ENCODE results near the gene POU6F2.

The POU6F2 gene

DNA sequence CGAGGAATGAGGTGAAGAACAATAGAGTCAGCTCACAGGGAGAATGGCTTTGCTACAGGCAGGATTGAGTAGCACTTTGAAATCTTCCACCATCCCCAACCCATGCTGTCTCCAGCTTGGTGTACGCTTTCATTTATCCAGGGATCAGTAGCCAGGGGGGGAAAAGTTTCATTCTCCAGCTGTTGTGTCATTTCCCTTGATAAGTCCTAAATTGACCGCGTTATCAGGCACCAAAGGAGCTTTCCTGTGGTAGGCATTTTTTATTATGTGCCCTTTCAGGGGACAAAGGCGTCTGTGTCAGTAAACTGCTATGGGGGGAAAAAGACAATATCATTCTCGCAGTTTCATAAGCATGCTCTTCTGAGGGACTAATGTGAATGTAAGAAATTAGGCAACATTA lies 481.9 kb downstream of the POU6F2 start:
- Histone ChIP-seq H3K27ac (ENCODE audit: insufficient read depth, low read depth, low read length, poor library complexity, severe bottlenecking) (no peak overlapping the region), H3K27me3 (ENCODE audit: control insufficient read depth, insufficient read depth, low read length, poor library complexity, severe bottlenecking) (no peaks in the 10 kb centered on the region), H3K4me3 (ENCODE audit: insufficient read depth, low read depth, low read length) (no peak overlapping the region), H3K9me3 (ENCODE audit: control insufficient read depth, low read length) (no peaks in the 10 kb centered on the region), H3K36me3 (ENCODE audit: control insufficient read depth, insufficient read depth, low read length) (no peaks in the 10 kb centered on the region), H3K4me1 (ENCODE audit: control insufficient read depth, insufficient read depth, low read length) (peaks cover 29% of the 10 kb centered on the region)
- WGBS, 2 experiments, result 80 to 82% methylated on average over 6 of the region's 6 CpGs

GRCh38 chr7:39460486-39460885 lies 482.8 kb downstream of the POU6F2 start:
- H3K27me3 ChIP-seq (ENCODE audit: control insufficient read depth, insufficient read depth, low read length, poor library complexity, severe bottlenecking), result no peaks in the 10 kb centered on the region
- peaks cover 29% of the 10 kb centered on the region for H3K4me1 ChIP-seq (ENCODE audit: control insufficient read depth, insufficient read depth, low read length)
- H3K4me3 ChIP-seq (ENCODE audit: insufficient read depth, low read depth, low read length), result no peak overlapping the region
- H3K36me3 ChIP-seq (ENCODE audit: control insufficient read depth, insufficient read depth, low read length), result no peaks in the 10 kb centered on the region
- no peaks in the 10 kb centered on the region for H3K9me3 ChIP-seq (ENCODE audit: control insufficient read depth, low read length)
- no peak overlapping the region for H3K27ac ChIP-seq (ENCODE audit: insufficient read depth, low read depth, low read length, poor library complexity, severe bottlenecking)
- 95% methylated on average over 20 of the region's 20 CpGs for WGBS, 2 experiments

DNA sequence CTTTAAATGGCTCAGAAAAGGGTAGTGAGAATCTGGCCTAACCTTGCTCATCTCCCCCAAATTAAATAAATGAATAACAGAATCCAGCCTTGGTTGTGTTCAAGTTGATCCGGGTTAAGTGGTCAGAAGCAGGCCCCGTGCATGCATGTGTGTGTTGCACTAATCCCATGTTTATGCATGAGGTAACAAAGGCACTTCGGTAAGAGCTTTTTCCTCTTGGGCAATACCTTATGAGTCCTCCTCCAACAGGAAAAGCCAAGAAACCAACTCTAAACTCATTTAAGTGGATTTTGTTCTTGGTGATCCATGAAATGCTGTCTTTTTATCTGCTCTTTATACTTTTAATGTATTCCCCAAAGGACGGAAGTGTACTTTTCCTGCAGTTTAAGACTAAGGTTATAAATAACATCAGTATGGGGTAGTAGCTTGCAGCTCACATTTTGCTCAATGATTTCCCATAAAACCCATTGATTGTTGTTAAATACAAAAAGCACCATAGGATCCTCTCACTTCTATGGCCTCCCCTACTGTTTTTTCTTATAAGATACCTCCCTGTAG lies 483.6 kb downstream of the POU6F2 start:
- Histone ChIP-seq H3K9me3 (ENCODE audit: control insufficient read depth, low read length) (no peaks in the 10 kb centered on the region), H3K4me1 (ENCODE audit: control insufficient read depth, insufficient read depth, low read length) (peaks cover 29% of the 10 kb centered on the region), H3K4me3 (ENCODE audit: insufficient read depth, low read depth, low read length) (no peak overlapping the region), H3K36me3 (ENCODE audit: control insufficient read depth, insufficient read depth, low read length) (no peaks in the 10 kb centered on the region), H3K27ac (ENCODE audit: insufficient read depth, low read depth, low read length, poor library complexity, severe bottlenecking) (no peak overlapping the region), H3K27me3 (ENCODE audit: control insufficient read depth, insufficient read depth, low read length, poor library complexity, severe bottlenecking) (no peaks in the 10 kb centered on the region)
- 78 to 89% methylated on average over 2 to 4 of the region's 4 CpGs for WGBS, 2 experiments

DNA sequence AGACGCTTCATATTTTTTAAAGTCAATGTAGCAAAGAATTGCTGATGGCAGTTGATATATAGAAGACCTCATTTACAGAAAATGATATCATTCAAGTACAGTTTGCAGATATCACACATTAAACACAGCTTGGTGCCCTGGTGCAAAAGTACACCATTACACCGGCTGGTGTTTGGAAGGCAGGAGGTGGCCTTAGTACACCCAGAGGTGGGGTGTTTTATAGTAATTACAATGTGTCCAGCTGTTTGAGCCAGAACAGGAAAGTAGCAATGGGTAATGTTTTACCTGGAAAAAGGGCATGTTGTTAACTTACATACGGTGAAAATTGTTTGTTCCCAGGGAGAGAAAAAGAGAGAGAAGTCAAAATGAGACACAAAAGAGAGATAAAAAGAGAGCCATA lies 485.5 kb downstream of the POU6F2 start:
- 95% methylated on average over 2 of the region's 3 CpGs for WGBS, 2 experiments
- no peaks in the 10 kb centered on the region for H3K36me3 ChIP-seq (ENCODE audit: control insufficient read depth, insufficient read depth, low read length)
- no peaks in the 10 kb centered on the region for H3K9me3 ChIP-seq (ENCODE audit: control insufficient read depth, low read length)
- H3K27ac ChIP-seq (ENCODE audit: insufficient read depth, low read depth, low read length, poor library complexity, severe bottlenecking), result no peak overlapping the region
- no peaks in the 10 kb centered on the region for H3K27me3 ChIP-seq (ENCODE audit: control insufficient read depth, insufficient read depth, low read length, poor library complexity, severe bottlenecking)
- no peak overlapping the region for H3K4me3 ChIP-seq (ENCODE audit: insufficient read depth, low read depth, low read length)
- peaks cover 29% of the 10 kb centered on the region for H3K4me1 ChIP-seq (ENCODE audit: control insufficient read depth, insufficient read depth, low read length)

DNA sequence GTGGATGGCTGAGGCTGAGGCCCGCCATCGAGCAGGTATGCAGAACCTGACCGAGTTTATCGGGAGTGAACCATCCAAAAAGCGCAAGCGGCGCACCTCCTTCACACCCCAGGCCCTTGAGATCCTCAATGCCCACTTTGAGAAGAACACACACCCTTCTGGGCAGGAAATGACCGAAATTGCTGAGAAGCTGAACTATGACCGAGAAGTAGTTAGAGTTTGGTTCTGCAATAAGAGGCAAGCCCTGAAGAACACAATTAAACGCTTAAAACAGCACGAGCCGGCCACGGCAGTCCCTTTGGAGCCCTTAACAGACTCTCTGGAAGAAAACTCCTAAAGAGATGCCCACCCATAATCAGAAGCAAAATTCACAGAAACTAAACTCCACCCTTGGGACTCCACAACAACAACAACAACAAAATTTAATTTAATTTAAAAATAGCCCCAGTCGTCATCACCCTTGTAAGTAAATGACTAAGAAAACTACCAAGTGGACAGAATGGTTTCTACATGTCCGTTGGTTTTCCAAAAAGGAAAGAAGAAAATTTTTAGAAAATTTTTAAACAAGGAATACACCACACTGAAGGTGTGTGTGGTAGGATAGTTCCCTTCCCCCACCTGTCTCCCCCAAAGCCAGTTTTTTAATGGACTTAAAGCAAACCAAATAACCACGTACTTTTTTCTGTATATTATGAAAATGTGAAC lies 486.8 kb downstream of the POU6F2 start:
- Histone ChIP-seq H3K27ac (ENCODE audit: insufficient read depth, low read depth, low read length, poor library complexity, severe bottlenecking) (no peak overlapping the region), H3K4me1 (ENCODE audit: control insufficient read depth, insufficient read depth, low read length) (peaks cover 26% of the 10 kb centered on the region), H3K36me3 (ENCODE audit: control insufficient read depth, insufficient read depth, low read length) (no peaks in the 10 kb centered on the region), H3K4me3 (ENCODE audit: insufficient read depth, low read depth, low read length) (no peak overlapping the region), H3K27me3 (ENCODE audit: control insufficient read depth, insufficient read depth, low read length, poor library complexity, severe bottlenecking) (no peaks in the 10 kb centered on the region), H3K9me3 (ENCODE audit: control insufficient read depth, low read length) (no peaks in the 10 kb centered on the region)
- WGBS, 2 experiments, result 91% methylated on average over 15 of the region's 16 CpGs

DNA sequence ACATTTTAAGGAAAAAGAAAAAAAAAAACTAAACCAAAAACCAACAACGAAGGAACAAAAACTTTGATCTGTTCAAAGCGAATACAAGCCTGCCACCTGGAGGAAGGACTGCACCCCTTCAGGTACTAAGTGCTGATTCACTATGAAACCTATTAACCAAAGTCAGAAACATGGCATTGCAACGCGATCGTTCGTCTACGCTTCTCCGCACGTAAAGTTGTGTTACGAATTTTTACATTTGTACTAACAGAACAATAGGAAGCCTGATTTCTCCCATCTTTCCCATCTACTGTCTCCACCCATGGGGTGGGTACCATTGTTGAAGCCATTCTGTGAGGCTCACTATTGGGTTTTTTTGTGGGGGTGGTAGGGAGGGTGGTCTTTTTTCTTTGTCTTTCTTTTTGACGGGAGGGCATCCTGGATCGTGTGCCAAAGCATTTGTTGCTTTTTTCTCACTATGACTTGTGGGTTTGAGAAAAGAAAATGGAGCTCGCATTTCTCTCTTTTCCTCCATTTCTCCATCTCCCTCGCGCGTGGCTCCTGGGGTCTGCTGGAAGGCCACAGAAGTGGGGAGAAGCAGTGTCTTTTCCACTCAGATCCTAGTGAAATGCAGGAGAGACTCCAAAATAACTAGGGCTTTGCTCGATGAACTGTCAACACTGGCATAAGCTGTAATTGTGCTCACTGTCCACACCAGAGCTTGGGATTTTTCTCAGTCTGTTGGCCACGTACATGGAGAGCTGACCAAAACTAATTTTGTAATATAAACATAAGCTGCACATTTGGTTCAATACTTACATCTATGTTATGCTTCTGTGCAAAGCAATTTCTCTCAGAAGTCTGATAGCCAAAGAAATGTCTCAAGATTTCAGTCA lies 487.6 kb downstream of the POU6F2 start:
- H3K36me3 ChIP-seq (ENCODE audit: control insufficient read depth, insufficient read depth, low read length), result no peaks in the 10 kb centered on the region
- H3K4me1 ChIP-seq (ENCODE audit: control insufficient read depth, insufficient read depth, low read length), result peaks cover 19% of the 10 kb centered on the region
- H3K9me3 ChIP-seq (ENCODE audit: control insufficient read depth, low read length), result no peaks in the 10 kb centered on the region
- WGBS, 2 experiments, result 53% methylated on average over 16 to 18 of the region's 18 CpGs
- H3K27me3 ChIP-seq (ENCODE audit: control insufficient read depth, insufficient read depth, low read length, poor library complexity, severe bottlenecking), result no peaks in the 10 kb centered on the region
- H3K27ac ChIP-seq (ENCODE audit: insufficient read depth, low read depth, low read length, poor library complexity, severe bottlenecking), result no peak overlapping the region
- no peak overlapping the region for H3K4me3 ChIP-seq (ENCODE audit: insufficient read depth, low read depth, low read length)

DNA sequence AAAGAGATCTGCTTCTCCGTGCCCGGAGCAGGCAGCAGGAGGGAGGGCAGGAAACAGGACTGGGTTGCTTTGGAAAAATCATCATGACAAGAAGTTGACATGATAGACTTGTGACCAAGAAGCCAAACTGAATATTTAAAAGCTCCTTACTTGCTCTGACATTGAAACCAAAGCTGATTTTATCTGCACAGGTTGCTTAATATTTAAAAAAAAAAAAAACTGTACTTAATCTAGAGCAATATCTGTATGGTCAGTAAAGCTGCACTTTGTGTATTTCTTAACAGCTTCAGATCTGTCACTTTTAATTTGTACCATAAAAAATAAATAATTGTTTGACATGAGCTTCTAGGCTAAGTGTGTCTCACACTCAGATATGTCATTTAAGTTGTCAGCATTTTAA lies 490.6 kb downstream of the POU6F2 start:
- Histone ChIP-seq H3K4me1 (ENCODE audit: control insufficient read depth, insufficient read depth, low read length) (no peaks in the 10 kb centered on the region), H3K4me3 (ENCODE audit: insufficient read depth, low read depth, low read length) (no peak overlapping the region), H3K27ac (ENCODE audit: insufficient read depth, low read depth, low read length, poor library complexity, severe bottlenecking) (no peak overlapping the region), H3K36me3 (ENCODE audit: control insufficient read depth, insufficient read depth, low read length) (no peaks in the 10 kb centered on the region), H3K9me3 (ENCODE audit: control insufficient read depth, low read length) (no peaks in the 10 kb centered on the region), H3K27me3 (ENCODE audit: control insufficient read depth, insufficient read depth, low read length, poor library complexity, severe bottlenecking) (no peaks in the 10 kb centered on the region)
- 58 to 64% methylated on average over 2 of the region's 2 CpGs for WGBS, 2 experiments

DNA sequence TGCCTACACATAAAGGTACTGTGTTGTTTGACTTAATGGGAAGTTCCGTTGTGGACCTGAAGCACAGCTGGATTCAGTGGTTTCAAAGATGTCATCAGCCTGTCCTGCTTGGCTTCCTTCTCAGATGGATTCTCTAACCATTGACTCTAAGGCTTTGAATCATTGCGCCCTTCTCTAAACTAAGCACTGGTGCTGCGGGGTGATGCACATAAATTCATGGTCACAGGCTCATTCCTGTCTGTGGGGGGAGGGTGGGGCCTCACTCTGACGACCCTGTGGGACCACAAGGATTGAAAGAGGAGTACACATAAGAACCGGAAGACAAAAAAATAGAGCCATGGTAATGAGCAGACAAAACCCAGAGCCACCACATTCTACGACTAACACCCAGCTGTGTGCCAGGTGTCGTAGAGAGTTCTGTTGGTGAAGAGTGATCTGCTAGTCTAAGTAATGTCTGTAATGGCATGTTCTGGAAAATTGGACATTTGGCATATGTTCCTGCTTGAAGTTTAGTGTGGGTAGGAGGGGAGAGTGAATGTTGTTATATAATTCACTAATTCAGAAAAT lies 491.2 kb downstream of the POU6F2 start:
- Histone ChIP-seq H3K27ac (ENCODE audit: insufficient read depth, low read depth, low read length, poor library complexity, severe bottlenecking) (no peak overlapping the region), H3K27me3 (ENCODE audit: control insufficient read depth, insufficient read depth, low read length, poor library complexity, severe bottlenecking) (no peaks in the 10 kb centered on the region), H3K4me1 (ENCODE audit: control insufficient read depth, insufficient read depth, low read length) (no peaks in the 10 kb centered on the region), H3K9me3 (ENCODE audit: control insufficient read depth, low read length) (no peaks in the 10 kb centered on the region), H3K36me3 (ENCODE audit: control insufficient read depth, insufficient read depth, low read length) (no peaks in the 10 kb centered on the region), H3K4me3 (ENCODE audit: insufficient read depth, low read depth, low read length) (no peak overlapping the region)
- WGBS, 2 experiments, result 84 to 85% methylated on average over 7 of the region's 7 CpGs

DNA sequence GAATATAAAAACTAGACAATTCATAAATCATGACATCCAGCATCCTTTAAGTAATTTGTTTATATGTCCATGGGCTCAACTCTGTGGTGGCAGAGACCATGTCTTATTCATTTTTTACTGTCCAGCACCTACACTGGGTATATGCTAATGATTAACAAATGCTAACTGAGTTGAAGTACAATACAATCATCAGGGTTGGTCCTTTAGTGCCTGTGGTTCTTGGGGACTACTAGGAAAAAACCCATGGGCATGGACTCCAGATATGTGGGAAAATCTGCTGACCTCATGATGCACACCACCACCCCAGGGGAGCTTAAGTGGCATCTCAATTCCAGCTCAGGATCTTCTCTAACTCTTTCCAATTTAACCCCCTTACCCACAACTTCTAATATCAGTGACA lies 503.2 kb downstream of the POU6F2 start:
- no peaks in the 10 kb centered on the region for H3K27me3 ChIP-seq (ENCODE audit: control insufficient read depth, insufficient read depth, low read length, poor library complexity, severe bottlenecking)
- H3K9me3 ChIP-seq (ENCODE audit: control insufficient read depth, low read length), result no peaks in the 10 kb centered on the region
- no peak overlapping the region for H3K4me3 ChIP-seq (ENCODE audit: insufficient read depth, low read depth, low read length)
- H3K27ac ChIP-seq (ENCODE audit: insufficient read depth, low read depth, low read length, poor library complexity, severe bottlenecking), result no peak overlapping the region
- H3K4me1 ChIP-seq (ENCODE audit: control insufficient read depth, insufficient read depth, low read length), result peaks cover 7% of the 10 kb centered on the region
- no peaks in the 10 kb centered on the region for H3K36me3 ChIP-seq (ENCODE audit: control insufficient read depth, insufficient read depth, low read length)
